Stimulated activated memory B cell treated with anti-CD40 and anti-IgM and Interleukin-4, amounts not matched to agents 10 μg/mL and 1 μg/mL and 100 μg/mL, for 72 hours (primary cell): ENCODE results near the gene PLXNA2.

Experiments used
- ATAC-seq: fragments of 150-1000 bp; cut with Tn5 transposase; 2 replicates; pipeline ENCODE4 v1.10.0; 2021
- H3K27ac Mint-ChIP-seq: one replicate; pipeline ENCODE4 v1.8.0; 2022; ENCODE audit warnings: mild to moderate bottlenecking, mixed read lengths
- H3K27me3 Mint-ChIP-seq: one replicate; pipeline ENCODE4 v1.8.0; 2022; ENCODE audit warnings: mixed read lengths
- H3K36me3 Mint-ChIP-seq: one replicate; pipeline ENCODE4 v1.8.0; 2022; ENCODE audit warnings: mixed read lengths
- H3K4me1 Mint-ChIP-seq: one replicate; pipeline ENCODE4 v1.8.0; 2022; ENCODE audit warnings: mixed read lengths
- H3K4me3 Mint-ChIP-seq: one replicate; pipeline ENCODE4 v1.8.0; 2022; ENCODE audit warnings: mild to moderate bottlenecking, moderate library complexity, mixed read lengths
- H3K9me3 Mint-ChIP-seq: one replicate; pipeline ENCODE4 v1.8.0; 2022; ENCODE audit warnings: mixed read lengths

Gene PLXNA2

GRCh38 chr1:208252836-208253576 is 8.8 kb upstream of the PLXNA2 start:
- Mint-ChIP-seq H3K36me3 (no peaks in the 10 kb centered on the region), H3K27ac (no peak overlapping the region), H3K27me3 (peaks cover 58% of the 10 kb centered on the region), H3K4me3 (no peak overlapping the region), H3K9me3 (no peaks in the 10 kb centered on the region), H3K4me1 (no peaks in the 10 kb centered on the region)
- ATAC-seq: no peak

GRCh38 chr1:208251911-208252835 is 8.0 kb upstream of the PLXNA2 start:
- no peak for ATAC-seq
- no peak overlapping the region for H3K27ac Mint-ChIP-seq
- H3K27me3 Mint-ChIP-seq: peaks cover 50% of the 10 kb centered on the region
- H3K4me1 Mint-ChIP-seq: no peaks in the 10 kb centered on the region
- H3K9me3 Mint-ChIP-seq: no peaks in the 10 kb centered on the region
- no peaks in the 10 kb centered on the region for H3K36me3 Mint-ChIP-seq
- no peak overlapping the region for H3K4me3 Mint-ChIP-seq

GRCh38 chr1:208251015-208251414 is 6.8 kb upstream of the PLXNA2 start:
- Mint-ChIP-seq H3K4me1 (no peaks in the 10 kb centered on the region), H3K36me3 (no peaks in the 10 kb centered on the region), H3K27me3 (peaks cover 42% of the 10 kb centered on the region), H3K4me3 (no peak overlapping the region), H3K27ac (no peak overlapping the region), H3K9me3 (no peaks in the 10 kb centered on the region)
- ATAC-seq: no peak

GRCh38 chr1:208250613-208251012 is 6.4 kb upstream of the PLXNA2 start:
- Mint-ChIP-seq H3K27me3 (peaks cover 38% of the 10 kb centered on the region), H3K9me3 (no peaks in the 10 kb centered on the region), H3K27ac (no peak overlapping the region), H3K36me3 (no peaks in the 10 kb centered on the region), H3K4me1 (peaks cover under 1% of the 10 kb centered on the region), H3K4me3 (no peak overlapping the region)
- ATAC-seq: no peak

- Mint-ChIP-seq H3K4me1 (peaks cover 15% of the 10 kb centered on the region), H3K9me3 (no peaks in the 10 kb centered on the region), H3K27me3 (peaks cover 24% of the 10 kb centered on the region), H3K27ac (no peak overlapping the region), H3K36me3 (no peaks in the 10 kb centered on the region), H3K4me3 (no peak overlapping the region)
- ATAC-seq: no peak
Observed at GRCh38 chr1:208248991-208249696, 5.0 kb upstream of the PLXNA2 start.

GRCh38 chr1:208248307-208248801 is 4.2 kb upstream of the PLXNA2 start:
- H3K4me1 Mint-ChIP-seq: peaks cover 17% of the 10 kb centered on the region
- no peak overlapping the region for H3K4me3 Mint-ChIP-seq
- no peak overlapping the region for H3K27ac Mint-ChIP-seq
- no peak for ATAC-seq
- H3K36me3 Mint-ChIP-seq: no peaks in the 10 kb centered on the region
- peaks cover 16% of the 10 kb centered on the region for H3K27me3 Mint-ChIP-seq
- no peaks in the 10 kb centered on the region for H3K9me3 Mint-ChIP-seq

- peaks cover 10% of the 10 kb centered on the region for H3K27me3 Mint-ChIP-seq
- H3K36me3 Mint-ChIP-seq: no peaks in the 10 kb centered on the region
- no peaks in the 10 kb centered on the region for H3K9me3 Mint-ChIP-seq
- H3K27ac Mint-ChIP-seq: no peak overlapping the region
- no peak overlapping the region for H3K4me3 Mint-ChIP-seq
- H3K4me1 Mint-ChIP-seq: peaks cover 21% of the 10 kb centered on the region
- no peak for ATAC-seq
Observed at GRCh38 chr1:208247696-208248095, 3.5 kb upstream of the PLXNA2 start.

GRCh38 chr1:208245185-208245705 is 1.1 kb upstream of the PLXNA2 start:
- peak; percentile 80 for ATAC-seq
- Mint-ChIP-seq H3K4me1 (peaks cover 21% of the 10 kb centered on the region), H3K9me3 (no peaks in the 10 kb centered on the region), H3K27ac (peak overlapping the region; percentile 3), H3K36me3 (no peaks in the 10 kb centered on the region), H3K27me3 (no peaks in the 10 kb centered on the region), H3K4me3 (peak overlapping the region; percentile 90)

GRCh38 chr1:208243527-208243966 is 637 bp downstream of the PLXNA2 start:
- Mint-ChIP-seq H3K4me3 (peak overlapping the region; percentile 83), H3K4me1 (peaks cover 21% of the 10 kb centered on the region), H3K9me3 (no peaks in the 10 kb centered on the region), H3K27ac (no peak overlapping the region), H3K27me3 (no peaks in the 10 kb centered on the region), H3K36me3 (no peaks in the 10 kb centered on the region)
- no peak for ATAC-seq

- H3K36me3 Mint-ChIP-seq: no peaks in the 10 kb centered on the region
- H3K9me3 Mint-ChIP-seq: no peaks in the 10 kb centered on the region
- H3K27ac Mint-ChIP-seq: no peak overlapping the region
- H3K4me1 Mint-ChIP-seq: peaks cover 21% of the 10 kb centered on the region
- peak overlapping the region; percentile 48 for H3K4me3 Mint-ChIP-seq
- H3K27me3 Mint-ChIP-seq: no peaks in the 10 kb centered on the region
- no peak for ATAC-seq
Observed at GRCh38 chr1:208242941-208243526, 1.1 kb downstream of the PLXNA2 start.

GRCh38 chr1:208242146-208242545 is 2.0 kb downstream of the PLXNA2 start:
- peaks cover 21% of the 10 kb centered on the region for H3K4me1 Mint-ChIP-seq
- no peak overlapping the region for H3K27ac Mint-ChIP-seq
- H3K9me3 Mint-ChIP-seq: no peaks in the 10 kb centered on the region
- H3K4me3 Mint-ChIP-seq: no peak overlapping the region
- H3K36me3 Mint-ChIP-seq: no peaks in the 10 kb centered on the region
- no peak for ATAC-seq
- H3K27me3 Mint-ChIP-seq: no peaks in the 10 kb centered on the region

- H3K27me3 Mint-ChIP-seq: no peaks in the 10 kb centered on the region
- no peaks in the 10 kb centered on the region for H3K36me3 Mint-ChIP-seq
- no peaks in the 10 kb centered on the region for H3K9me3 Mint-ChIP-seq
- ATAC-seq: no peak
- H3K4me1 Mint-ChIP-seq: peaks cover 23% of the 10 kb centered on the region
- no peak overlapping the region for H3K4me3 Mint-ChIP-seq
- H3K27ac Mint-ChIP-seq: no peak overlapping the region
Observed at GRCh38 chr1:208241512-208241911, 2.7 kb downstream of the PLXNA2 start.

GRCh38 chr1:208240662-208241355 is 3.4 kb downstream of the PLXNA2 start:
- peaks cover 28% of the 10 kb centered on the region for H3K4me1 Mint-ChIP-seq
- H3K36me3 Mint-ChIP-seq: no peaks in the 10 kb centered on the region
- H3K27me3 Mint-ChIP-seq: no peaks in the 10 kb centered on the region
- no peak for ATAC-seq
- H3K27ac Mint-ChIP-seq: no peak overlapping the region
- H3K9me3 Mint-ChIP-seq: no peaks in the 10 kb centered on the region
- H3K4me3 Mint-ChIP-seq: no peak overlapping the region
